ENCODE data around the gene FBLN1.

Gene FBLN1, protein sequence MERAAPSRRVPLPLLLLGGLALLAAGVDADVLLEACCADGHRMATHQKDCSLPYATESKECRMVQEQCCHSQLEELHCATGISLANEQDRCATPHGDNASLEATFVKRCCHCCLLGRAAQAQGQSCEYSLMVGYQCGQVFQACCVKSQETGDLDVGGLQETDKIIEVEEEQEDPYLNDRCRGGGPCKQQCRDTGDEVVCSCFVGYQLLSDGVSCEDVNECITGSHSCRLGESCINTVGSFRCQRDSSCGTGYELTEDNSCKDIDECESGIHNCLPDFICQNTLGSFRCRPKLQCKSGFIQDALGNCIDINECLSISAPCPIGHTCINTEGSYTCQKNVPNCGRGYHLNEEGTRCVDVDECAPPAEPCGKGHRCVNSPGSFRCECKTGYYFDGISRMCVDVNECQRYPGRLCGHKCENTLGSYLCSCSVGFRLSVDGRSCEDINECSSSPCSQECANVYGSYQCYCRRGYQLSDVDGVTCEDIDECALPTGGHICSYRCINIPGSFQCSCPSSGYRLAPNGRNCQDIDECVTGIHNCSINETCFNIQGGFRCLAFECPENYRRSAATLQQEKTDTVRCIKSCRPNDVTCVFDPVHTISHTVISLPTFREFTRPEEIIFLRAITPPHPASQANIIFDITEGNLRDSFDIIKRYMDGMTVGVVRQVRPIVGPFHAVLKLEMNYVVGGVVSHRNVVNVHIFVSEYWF

DNA sequence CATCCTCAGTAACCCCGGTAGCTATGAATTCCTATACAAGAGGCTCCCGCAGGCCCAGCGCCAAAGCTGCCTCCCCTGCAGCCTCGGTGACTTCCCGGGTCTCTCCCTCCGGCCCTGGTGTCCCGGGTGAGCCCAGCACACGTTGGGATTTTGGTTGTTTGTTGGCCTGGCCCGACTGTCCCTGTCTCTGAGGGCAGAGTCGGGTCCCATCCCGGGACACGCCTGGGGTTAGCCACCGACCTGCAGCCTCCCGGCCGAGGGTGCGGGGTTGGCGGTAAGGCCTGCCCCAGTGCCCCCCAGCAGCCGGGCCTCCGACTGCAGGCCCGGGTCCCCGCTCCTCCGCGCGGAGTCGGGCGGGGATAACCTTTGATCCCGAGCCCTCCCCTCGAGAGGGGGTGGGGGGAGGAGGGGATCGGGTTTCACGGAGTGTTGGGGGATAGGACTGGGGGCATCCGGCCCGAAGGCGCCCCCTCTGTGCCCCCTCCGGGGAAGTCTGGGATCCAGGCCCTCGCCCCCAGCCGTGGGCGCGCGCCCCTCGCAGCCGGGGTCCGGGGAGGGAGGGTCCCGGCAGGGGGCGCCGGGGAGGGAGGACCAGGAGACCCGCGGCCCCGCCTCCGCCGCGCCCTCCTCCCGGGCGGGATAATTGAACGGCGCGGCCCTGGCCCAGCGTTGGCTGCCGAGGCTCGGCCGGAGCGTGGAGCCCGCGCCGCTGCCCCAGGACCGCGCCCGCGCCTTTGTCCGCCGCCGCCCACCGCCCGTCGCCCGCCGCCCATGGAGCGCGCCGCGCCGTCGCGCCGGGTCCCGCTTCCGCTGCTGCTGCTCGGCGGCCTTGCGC is at the start of gene FBLN1:
Gene FBLN1, plus strand, starts transcription at position 669 of the 835 bp plus-strand sequence. Its CDS starts 103 bp downstream, at position 772.
- in situ Hi-C loops (cut with MboI; ENCODE audit: low pct_unique_long_range_greater_than_20kb, low sequenced_read_pairs, unreplicated experiment) = no loop called here
- DNase-seq (ENCODE audit: low spot score) = no peak
- TF ChIP-seq, protein P1, sequence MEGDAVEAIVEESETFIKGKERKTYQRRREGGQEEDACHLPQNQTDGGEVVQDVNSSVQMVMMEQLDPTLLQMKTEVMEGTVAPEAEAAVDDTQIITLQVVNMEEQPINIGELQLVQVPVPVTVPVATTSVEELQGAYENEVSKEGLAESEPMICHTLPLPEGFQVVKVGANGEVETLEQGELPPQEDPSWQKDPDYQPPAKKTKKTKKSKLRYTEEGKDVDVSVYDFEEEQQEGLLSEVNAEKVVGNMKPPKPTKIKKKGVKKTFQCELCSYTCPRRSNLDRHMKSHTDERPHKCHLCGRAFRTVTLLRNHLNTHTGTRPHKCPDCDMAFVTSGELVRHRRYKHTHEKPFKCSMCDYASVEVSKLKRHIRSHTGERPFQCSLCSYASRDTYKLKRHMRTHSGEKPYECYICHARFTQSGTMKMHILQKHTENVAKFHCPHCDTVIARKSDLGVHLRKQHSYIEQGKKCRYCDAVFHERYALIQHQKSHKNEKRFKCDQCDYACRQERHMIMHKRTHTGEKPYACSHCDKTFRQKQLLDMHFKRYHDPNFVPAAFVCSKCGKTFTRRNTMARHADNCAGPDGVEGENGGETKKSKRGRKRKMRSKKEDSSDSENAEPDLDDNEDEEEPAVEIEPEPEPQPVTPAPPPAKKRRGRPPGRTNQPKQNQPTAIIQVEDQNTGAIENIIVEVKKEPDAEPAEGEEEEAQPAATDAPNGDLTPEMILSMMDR (IDR thresholded peaks at IDR 0.05; ENCODE audit: extremely low read depth, insufficient read depth, missing control alignments) = no peak

DNA sequence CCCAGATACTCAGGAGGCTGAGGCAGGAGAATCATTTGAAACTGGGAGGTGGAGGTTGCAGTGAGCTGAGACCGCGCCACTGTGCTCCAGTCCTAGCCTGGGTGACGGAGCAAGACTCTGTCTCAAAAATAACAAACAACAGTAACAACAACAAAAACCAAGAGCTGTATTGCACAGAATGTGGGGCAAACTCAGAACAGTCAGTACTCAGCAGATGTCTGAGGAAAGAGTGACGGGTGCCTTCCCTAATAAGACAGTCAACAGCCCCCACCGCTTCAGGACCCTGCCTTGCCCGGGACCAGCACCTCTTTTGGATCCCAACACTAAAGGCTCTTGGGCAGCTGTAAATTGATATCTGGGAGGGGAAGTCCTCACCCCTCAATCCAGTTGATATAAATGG is 48.9 kb upstream of the FBLN1 start:
- in situ Hi-C loops (cut with MboI; ENCODE audit: low pct_unique_long_range_greater_than_20kb, low sequenced_read_pairs, unreplicated experiment) = no loop called here
- DNase-seq (ENCODE audit: low spot score) = no peak
- TF ChIP-seq, protein P1 (IDR thresholded peaks at IDR 0.05; ENCODE audit: extremely low read depth, insufficient read depth, missing control alignments) = no peak

DNA sequence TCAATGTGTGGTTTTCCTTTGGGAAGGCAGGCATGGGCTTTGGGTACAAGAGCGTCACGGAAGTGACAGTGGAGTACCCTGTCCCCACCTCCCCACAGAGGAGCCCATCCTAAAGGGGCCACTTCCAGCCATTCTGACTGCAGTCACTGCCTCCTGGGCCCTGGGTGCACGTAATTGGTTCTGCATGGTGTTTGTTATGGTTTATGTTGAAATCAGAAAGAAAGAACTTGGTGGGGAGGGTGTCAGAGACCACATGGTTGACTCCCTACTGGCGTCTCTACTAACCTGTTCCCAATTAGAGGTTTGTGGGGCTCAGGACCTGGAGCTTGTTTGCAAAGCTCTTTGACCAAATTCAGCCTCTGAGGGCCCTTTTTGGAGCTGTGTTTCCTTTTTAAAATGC is 48.4 kb upstream of the FBLN1 start:
- TF ChIP-seq, protein P1 (IDR thresholded peaks at IDR 0.05; ENCODE audit: extremely low read depth, insufficient read depth, missing control alignments) = no peak
- in situ Hi-C loops (cut with MboI; ENCODE audit: low pct_unique_long_range_greater_than_20kb, low sequenced_read_pairs, unreplicated experiment) = no loop called here
- DNase-seq (ENCODE audit: low spot score) = no peak

DNA sequence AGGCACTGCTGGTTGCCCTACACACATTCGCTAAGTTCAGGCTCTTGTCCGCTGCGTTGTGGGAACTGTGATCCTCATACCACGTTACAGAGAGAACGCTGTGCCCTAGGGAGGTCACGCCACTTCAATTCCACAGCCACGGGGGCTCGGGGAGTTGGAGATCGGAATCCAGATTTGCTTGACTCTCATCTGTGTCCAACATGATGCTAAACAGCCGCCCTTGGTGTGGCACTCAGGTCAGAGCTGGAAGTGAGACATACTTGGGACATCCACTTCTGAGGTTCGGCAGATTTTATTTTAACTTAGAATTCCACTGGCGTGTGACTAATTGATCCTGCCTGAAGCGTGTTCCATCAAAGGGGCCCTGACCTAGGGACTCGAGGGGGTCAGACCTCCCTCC is 47.5 kb upstream of the FBLN1 start:
- DNase-seq (ENCODE audit: low spot score) = no peak
- in situ Hi-C loops (cut with MboI; ENCODE audit: low pct_unique_long_range_greater_than_20kb, low sequenced_read_pairs, unreplicated experiment) = no loop called here
- TF ChIP-seq, protein P1 (IDR thresholded peaks at IDR 0.05; ENCODE audit: extremely low read depth, insufficient read depth, missing control alignments) = no peak

DNA sequence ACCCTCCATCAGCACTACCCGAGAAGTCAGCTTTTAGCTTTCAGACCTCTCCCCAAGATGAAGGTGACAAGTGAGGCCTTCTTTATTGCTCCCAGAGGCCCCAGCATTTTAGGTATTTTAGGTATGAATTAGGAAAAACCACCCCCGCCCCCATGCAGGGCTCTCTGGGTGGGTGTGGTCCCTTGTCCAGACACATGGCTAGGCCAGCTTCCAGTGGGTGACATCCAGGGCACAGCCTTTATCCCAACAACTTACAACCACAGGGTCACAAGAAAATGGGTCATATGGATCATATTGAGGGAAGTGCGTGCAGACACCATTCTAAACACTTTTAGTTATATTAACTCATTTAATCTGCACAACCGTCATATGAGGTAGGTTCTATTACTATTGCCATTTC is 47.1 kb upstream of the FBLN1 start:
- TF ChIP-seq, protein P1 (IDR thresholded peaks at IDR 0.05; ENCODE audit: extremely low read depth, insufficient read depth, missing control alignments) = no peak
- DNase-seq (ENCODE audit: low spot score) = no peak
- in situ Hi-C loops (cut with MboI; ENCODE audit: low pct_unique_long_range_greater_than_20kb, low sequenced_read_pairs, unreplicated experiment) = no loop called here

DNA sequence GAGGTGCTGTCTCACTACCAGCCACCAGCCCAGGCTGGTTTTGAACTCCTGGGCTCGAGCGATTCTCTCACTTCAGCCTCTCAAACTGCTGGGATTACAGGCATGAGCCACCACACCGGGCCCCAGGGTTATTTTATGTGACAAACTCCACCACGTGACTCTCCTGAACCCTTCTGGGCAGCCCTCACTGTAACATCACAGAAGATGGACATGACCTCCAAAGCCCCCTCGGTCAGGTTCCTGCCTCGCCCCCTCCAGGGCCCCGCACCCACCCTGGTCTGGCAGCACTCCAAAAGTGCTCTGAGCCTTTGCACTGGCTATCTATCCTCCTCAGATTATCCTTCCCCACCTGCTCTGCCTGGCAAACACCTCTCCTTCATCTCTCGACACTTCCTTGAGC is 45.9 kb upstream of the FBLN1 start:
- no peak for DNase-seq (ENCODE audit: low spot score)
- in situ Hi-C loops (cut with MboI; ENCODE audit: low pct_unique_long_range_greater_than_20kb, low sequenced_read_pairs, unreplicated experiment) = no loop called here
- TF ChIP-seq, protein P1 (IDR thresholded peaks at IDR 0.05; ENCODE audit: extremely low read depth, insufficient read depth, missing control alignments) = no peak
